ENCODE data around the gene MRAP.

The MRAP gene

GRCh38 chr21:32353002-32353711 is 54.5 kb downstream of the MRAP start:
- Histone ChIP-seq H3K27me3 (ENCODE audit: insufficient read depth, poor library complexity, severe bottlenecking) (no peaks in the 10 kb centered on the region), H3K27ac (ENCODE audit: poor library complexity, severe bottlenecking) (no peak overlapping the region), H3K9me3 (ENCODE audit: severe bottlenecking) (no peaks in the 10 kb centered on the region), H3K4me1 (ENCODE audit: insufficient read depth, poor library complexity, severe bottlenecking) (no peaks in the 10 kb centered on the region), H3K36me3 (ENCODE audit: low read depth) (peaks cover 98% of the 10 kb centered on the region), H3K4me3 (ENCODE audit: severe bottlenecking) (no peak overlapping the region)
- no peak for ATAC-seq (ENCODE audit: low read depth)
- DNase-seq (ENCODE audit: low spot score) = no peak
- TF ChIP-seq CTCF (IDR thresholded peaks at IDR 0.05; ENCODE audit: poor library complexity, severe bottlenecking) = no peak

GRCh38 chr21:32356874-32357395 is 58.3 kb downstream of the MRAP start:
- H3K27me3 ChIP-seq (ENCODE audit: insufficient read depth, poor library complexity, severe bottlenecking) = no peaks in the 10 kb centered on the region
- DNase-seq (ENCODE audit: low spot score) (no peak), ATAC-seq (ENCODE audit: low read depth) (no peak)
- H3K36me3 ChIP-seq (ENCODE audit: low read depth) = peaks cover 100% of the 10 kb centered on the region
- no peak overlapping the region for H3K27ac ChIP-seq (ENCODE audit: poor library complexity, severe bottlenecking)
- no peak overlapping the region for H3K4me3 ChIP-seq (ENCODE audit: severe bottlenecking)
- no peak for TF ChIP-seq CTCF (IDR thresholded peaks at IDR 0.05; ENCODE audit: poor library complexity, severe bottlenecking)
- H3K4me1 ChIP-seq (ENCODE audit: insufficient read depth, poor library complexity, severe bottlenecking) = peaks cover 11% of the 10 kb centered on the region
- no peaks in the 10 kb centered on the region for H3K9me3 ChIP-seq (ENCODE audit: severe bottlenecking)

GRCh38 chr21:32359719-32360260 is 61.1 kb downstream of the MRAP start:
- no peaks in the 10 kb centered on the region for H3K27me3 ChIP-seq (ENCODE audit: insufficient read depth, poor library complexity, severe bottlenecking)
- DNase-seq (ENCODE audit: low spot score) (no peak), ATAC-seq (ENCODE audit: low read depth) (peak; percentile 37; the same call in 1 of the 3 replicates)
- peaks cover 11% of the 10 kb centered on the region for H3K4me1 ChIP-seq (ENCODE audit: insufficient read depth, poor library complexity, severe bottlenecking)
- no peak overlapping the region for H3K4me3 ChIP-seq (ENCODE audit: severe bottlenecking)
- TF ChIP-seq CTCF (IDR thresholded peaks at IDR 0.05; ENCODE audit: poor library complexity, severe bottlenecking) = peak; percentile 31
- no peaks in the 10 kb centered on the region for H3K9me3 ChIP-seq (ENCODE audit: severe bottlenecking)
- peaks cover 100% of the 10 kb centered on the region for H3K36me3 ChIP-seq (ENCODE audit: low read depth)
- H3K27ac ChIP-seq (ENCODE audit: poor library complexity, severe bottlenecking) = peak overlapping the region; percentile 30

- Histone ChIP-seq H3K4me1 (ENCODE audit: insufficient read depth, poor library complexity, severe bottlenecking) (peaks cover 11% of the 10 kb centered on the region), H3K27me3 (ENCODE audit: insufficient read depth, poor library complexity, severe bottlenecking) (no peaks in the 10 kb centered on the region), H3K27ac (ENCODE audit: poor library complexity, severe bottlenecking) (peak overlapping the region; percentile 30), H3K9me3 (ENCODE audit: severe bottlenecking) (no peaks in the 10 kb centered on the region), H3K36me3 (ENCODE audit: low read depth) (peaks cover 100% of the 10 kb centered on the region), H3K4me3 (ENCODE audit: severe bottlenecking) (no peak overlapping the region)
- no peak for TF ChIP-seq CTCF (IDR thresholded peaks at IDR 0.05; ENCODE audit: poor library complexity, severe bottlenecking)
- no peak for DNase-seq (ENCODE audit: low spot score)
- peak; percentile 50 for ATAC-seq (ENCODE audit: low read depth)
Measured at GRCh38 chr21:32360401-32360975, 61.8 kb downstream of the MRAP start.

Measured in RWPE2 (cell line).